ENCODE results near the gene P2RY2.

Gene P2RY2

GRCh38 chr11:73206801-73207200 lies 11.3 kb upstream of the P2RY2 start:
- no peak for DNase-seq

GRCh38 chr11:73209892-73210291 lies 8.2 kb upstream of the P2RY2 start:
- DNase-seq, result no peak

DNA sequence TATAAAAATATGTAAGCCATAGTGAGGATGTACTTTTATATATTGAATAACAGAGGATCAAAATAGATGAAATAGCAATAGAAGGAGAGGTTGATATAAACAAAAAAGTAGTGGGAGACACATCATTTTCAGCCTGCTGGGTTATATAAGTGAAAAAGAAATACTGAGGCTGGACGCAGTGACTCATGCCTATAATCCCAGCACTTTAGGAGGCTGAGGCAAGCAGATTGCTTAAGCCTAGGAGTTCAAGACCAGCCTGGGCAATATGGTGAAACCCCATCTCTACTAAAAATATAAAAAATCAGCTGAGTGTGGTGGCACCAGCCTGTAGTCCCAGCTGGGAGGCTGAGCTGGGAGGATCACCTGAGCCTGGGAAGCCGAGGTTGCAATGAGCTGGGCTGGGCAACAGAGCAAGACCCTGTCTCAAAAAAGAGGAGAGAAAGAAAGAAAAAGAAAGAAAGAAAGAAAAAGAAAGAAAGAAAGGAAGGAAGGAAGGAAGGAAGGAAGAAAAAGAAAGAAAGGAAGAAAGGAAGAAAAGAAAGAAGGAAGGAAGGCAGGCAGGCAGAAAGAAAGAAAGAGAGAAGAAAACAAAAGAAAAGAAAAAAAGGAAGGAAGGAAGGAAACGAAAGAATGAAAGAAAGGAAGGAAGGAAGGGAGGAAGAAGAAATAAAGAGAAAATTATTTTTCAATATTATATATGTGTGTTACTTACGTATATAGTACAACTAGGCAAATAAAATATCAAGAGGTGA lies 7.0 kb upstream of the P2RY2 start:
- DNase-seq, result peak; percentile 30

DNA sequence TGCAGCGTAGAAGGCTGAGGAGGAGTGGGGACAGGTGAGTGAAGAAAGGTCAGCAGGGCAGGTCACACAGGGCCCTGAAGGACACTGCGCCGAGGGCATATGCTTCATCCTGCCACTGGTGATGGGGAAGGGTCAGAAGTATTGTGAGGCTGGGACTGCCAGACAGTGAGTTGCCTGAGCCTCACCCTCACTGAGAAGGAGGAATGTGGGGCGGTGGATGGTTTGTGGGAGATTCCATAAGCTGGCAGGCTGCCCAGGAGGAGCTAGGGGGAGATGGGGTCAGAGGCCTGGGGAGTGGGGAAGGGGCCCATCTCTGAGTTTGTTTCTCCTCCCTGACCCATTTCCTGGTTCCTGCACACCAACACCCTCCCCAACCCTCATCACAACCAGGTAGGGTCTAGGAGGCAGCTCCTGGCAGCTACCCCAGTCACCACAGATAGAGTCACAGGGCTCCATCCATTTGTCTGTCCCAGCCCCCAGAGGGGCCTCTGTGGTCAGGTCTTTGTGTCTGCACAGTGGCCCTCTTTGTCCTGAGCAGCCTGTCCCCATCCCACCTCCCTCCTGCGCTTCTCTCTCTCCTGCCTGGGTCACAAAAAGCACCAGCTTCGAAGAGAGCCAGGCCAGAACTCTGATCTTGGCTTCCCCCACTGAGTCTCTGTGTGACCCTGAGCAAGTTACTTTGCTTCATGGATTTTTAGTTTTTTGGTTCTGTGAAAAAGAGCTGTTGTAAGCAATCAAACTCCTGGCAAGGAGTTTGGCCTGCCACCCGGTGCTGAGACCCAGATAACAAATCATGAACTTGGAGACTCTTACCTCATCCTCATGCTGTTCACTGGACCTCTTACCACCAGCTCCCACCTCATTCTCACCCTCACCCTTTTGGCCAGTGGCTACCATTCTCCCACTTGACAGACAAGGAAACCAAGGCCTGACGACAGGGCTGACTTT lies 4.6 kb upstream of the P2RY2 start:
- DNase-seq, result no peak

GRCh38 chr11:73215191-73216134 lies 2.6 kb upstream of the P2RY2 start:
- no peak for DNase-seq

DNA sequence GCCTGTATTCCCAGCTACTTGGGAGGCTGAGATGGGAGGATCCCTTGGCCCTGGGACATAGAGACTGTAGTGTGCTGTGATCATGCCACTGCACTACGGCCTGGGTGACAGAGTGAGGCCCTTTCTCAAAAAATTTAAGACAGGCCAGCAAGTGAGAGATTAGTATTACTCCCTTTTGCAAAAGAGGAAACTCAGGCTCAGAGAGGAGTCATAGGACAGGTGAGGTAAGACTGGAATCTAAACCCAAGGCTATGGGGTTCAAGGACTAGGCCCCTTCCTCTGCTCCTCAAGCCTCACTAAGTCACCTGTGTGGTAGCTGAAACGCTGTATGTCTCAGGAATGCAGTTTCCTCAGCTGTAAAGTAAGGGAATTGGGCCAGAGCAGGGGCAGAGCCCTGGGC lies 1.6 kb upstream of the P2RY2 start:
- no peak for DNase-seq

GRCh38 chr11:73217131-73217809 lies 811 bp upstream of the P2RY2 start:
- no peak for DNase-seq

DNA sequence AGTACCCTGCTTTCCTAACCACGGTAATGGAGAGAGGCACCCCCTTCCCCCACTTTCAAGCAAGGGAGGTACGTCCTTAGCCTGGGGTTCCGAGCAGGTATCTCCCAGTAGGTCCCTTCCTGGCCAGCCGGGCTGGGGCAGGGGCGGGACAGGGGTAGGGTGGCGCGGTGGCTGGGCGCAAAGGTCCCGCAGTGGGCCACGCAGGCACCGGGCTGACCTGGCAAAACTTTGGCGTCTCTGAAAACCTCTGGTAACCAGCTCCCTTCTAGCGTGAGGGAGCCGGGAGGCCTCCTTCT lies 323 bp upstream of the P2RY2 start:
- DNase-seq, result no peak

DNA sequence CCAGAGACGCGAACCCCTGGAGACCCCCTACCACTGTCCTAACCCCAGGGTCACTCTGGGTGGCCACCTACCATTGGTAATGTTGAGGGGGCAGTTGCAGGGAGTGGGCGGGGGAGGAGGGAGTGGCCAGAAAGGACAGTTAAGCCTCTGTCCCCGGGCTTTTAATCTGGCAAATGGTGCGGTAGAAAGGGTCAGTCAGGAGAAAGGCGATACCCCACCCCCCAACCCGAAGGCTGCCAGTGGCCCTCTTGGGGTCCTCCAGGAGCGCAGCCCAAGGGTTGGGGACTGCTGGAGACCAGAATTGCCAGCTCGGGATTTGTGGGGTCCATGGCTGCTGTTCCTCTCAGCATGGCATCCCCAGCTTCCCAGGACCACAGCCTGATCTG lies 742 bp downstream of the P2RY2 start:
- DNase-seq, result no peak

GRCh38 chr11:73219396-73220285 lies 1.6 kb downstream of the P2RY2 start:
- no peak for DNase-seq

GRCh38 chr11:73221451-73221850 lies 3.4 kb downstream of the P2RY2 start:
- no peak for DNase-seq

GRCh38 chr11:73221996-73222395 lies 3.9 kb downstream of the P2RY2 start:
- DNase-seq, result no peak

GRCh38 chr11:73223998-73224730 lies 6.1 kb downstream of the P2RY2 start:
- no peak for DNase-seq

DNA sequence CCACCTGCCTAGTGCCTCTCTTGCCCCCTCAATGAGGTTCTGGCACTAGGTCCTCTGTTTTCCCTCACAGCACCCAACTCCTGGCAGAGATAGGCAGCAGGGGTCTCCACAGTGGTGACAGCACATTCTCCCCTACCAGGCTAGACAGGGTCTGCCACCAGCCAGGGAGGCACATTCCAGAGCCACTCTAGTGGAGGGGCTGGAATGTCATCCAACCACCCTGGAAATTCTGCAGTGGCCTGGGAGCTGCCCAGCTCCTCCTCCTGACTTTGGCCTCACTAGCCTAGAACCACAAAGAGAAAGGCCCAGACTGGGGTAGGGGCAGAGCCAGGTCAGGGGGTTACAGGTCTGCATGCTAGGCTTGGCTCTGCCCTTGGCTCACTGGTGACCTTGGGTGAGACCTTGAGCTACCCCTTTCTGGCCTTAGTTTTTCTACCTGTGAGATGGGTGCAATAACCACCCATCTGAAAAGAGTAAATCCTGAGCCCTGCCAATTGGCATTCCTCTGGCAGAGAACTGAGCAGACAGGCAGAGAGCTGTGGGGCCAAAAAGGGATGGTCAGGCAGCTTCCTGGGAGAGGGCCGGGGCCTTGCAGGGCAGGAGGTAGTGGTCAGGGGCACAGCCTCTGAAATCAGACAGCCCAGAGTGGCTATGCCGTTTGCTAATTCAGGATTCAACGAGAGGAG lies 7.1 kb downstream of the P2RY2 start:
- DNase-seq, result no peak

- no peak for DNase-seq
Measured at GRCh38 chr11:73225851-73226250, 7.8 kb downstream of the P2RY2 start.

GRCh38 chr11:73226297-73227006 lies 8.4 kb downstream of the P2RY2 start:
- DNase-seq, result no peak

- DNase-seq, result no peak
Measured at GRCh38 chr11:73227571-73228211, 9.6 kb downstream of the P2RY2 start.

DNA sequence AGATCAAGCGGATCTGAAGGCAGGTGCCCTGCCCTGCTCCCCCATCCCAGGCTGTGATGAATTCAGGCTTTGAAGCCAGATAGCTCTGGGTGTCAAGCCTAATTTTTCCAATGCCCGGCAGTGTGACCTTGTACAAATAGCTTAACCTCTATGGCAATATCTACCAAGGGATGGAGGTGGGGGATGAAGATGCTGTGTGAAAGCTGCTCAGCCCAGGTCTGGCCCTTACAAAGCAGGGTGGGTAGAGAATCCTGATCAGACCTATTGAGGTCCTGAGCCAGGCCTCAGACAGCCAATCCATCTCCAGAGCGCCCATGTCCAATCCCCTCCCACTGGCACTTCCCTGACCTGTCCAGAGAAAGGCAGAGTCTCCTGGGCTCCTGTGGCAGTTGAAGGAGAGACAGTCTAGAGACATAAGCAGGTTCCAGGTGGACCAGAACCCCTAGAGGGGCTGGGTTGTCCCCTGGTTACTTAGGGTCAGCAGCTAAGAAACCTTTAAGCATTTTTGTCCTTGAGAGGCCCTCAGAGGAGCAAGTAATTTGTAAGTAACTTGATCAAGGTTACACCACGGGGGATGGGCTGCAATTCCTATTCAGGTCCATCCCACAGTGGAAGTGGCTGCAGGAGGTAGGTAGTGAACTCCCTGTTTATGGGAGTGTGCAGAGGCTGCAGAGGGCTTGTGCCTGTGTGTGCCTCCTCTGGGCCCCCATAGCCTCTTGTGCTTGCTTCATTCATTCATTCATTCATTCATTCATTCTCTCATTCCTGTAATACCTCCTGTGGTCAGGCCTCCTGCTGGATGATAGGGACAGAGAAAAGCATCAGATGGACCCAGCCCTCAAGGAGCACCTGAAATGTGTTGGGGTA lies 10.4 kb downstream of the P2RY2 start:
- no peak for DNase-seq
